LHCN-M2 (cell line): ENCODE results near the gene TDRD1. TPM values are rescaled to one million over a fixed set of nuclear protein-coding genes. Genes with fewer than 3 reads are reported as not detected.

ENCODE experiments used
- DNase-seq: peaks from one replicate; pipeline ENCODE4 v3.0.0-alpha.2; 2012; ENCODE audit warnings: low read depth
- total RNA-seq: library from RNA; depleted of rRNA; stranded (reverse); fragments of >200 nt; gene quantifications from 2 replicates; pipeline ENCODE4 v1.2.3, GENCODE V29; 2014; rRNA removed

Gene TDRD1
- total RNA-seq, 1 experiment from 2014 or later, result 0.06 TPM

- DNase-seq, result no peak
Observed at GRCh38 chr10:114265392-114266053, 86.4 kb downstream of the TDRD1 start.

DNA sequence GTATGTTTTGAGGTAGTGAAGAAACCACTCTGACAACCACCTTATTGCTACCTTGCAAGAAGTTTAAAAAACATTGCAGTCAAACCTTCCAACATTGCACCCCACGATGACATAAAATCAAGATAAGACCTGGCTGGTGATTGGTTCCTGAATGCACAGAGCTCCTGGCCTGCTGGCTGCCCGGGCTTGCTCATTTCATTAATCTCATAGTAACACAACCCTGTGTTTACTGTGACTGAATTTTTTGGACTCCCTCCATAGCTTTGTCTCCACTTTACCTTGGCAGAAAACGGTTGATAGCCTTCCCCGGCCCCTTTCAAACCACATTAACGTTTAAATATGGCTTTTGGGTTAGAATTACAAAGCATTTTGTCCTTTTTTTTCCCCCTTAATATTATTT is 87.4 kb downstream of the TDRD1 start:
- DNase-seq, result no peak

DNA sequence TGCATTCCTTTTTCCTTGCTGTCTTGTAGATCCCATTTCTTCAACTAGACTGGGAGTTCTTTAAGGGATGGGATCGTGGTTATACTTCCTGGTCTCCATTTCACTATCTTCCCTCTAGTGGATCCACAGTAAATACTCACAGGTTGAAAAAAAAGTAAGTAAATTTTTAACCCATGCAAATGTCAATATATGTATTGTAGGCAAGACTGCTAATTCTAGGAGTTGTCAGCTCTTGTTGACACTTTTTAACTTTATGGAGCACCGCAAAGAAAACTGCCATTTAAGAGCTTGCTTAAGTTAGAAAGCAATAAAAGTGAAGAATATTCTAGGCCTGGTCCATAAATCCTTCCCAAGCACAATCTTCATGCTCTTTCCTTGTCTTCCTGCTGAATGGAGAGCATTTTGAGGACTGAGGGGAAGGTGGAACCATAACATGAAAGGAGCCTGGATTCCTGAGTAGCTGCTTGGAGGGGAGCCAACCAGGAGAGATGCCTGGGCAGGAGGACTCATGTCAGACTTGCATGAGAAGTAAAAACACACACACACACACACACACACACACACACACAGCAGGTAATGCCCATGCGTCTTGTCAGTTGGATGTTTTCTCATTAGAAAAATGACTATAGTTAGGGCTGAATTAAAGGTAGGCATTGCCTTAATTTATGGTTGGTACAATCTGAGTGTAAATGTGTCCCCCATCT is 92.1 kb downstream of the TDRD1 start:
- DNase-seq, result no peak

GRCh38 chr10:114271779-114272167 is 92.6 kb downstream of the TDRD1 start:
- DNase-seq, result peak; percentile 95

- no peak for DNase-seq
Observed at GRCh38 chr10:114272696-114273095, 93.5 kb downstream of the TDRD1 start.

- no peak for DNase-seq
Observed at GRCh38 chr10:114273910-114274309, 94.8 kb downstream of the TDRD1 start.

GRCh38 chr10:114274616-114275453 is 95.7 kb downstream of the TDRD1 start:
- DNase-seq, result no peak

DNA sequence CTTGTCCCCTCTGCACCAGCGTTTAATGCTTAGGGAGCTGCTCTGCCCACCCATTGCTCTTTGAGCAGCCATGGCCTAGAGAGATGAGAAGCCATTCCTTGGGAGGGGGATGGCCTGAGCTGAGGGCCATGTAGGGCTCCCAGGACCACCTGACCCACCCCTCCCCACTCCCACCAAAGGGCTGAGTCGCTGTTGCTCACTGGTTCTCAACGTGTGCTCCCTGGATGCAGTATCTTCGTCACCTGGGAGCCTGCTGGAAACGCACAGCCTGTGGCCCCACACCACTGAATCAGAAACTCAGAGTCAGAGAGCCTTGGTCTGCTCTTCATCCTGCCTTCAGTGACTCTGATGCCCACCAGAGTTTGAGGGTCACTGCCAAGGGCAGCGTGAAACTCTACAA is 96.9 kb downstream of the TDRD1 start:
- DNase-seq, result no peak

DNA sequence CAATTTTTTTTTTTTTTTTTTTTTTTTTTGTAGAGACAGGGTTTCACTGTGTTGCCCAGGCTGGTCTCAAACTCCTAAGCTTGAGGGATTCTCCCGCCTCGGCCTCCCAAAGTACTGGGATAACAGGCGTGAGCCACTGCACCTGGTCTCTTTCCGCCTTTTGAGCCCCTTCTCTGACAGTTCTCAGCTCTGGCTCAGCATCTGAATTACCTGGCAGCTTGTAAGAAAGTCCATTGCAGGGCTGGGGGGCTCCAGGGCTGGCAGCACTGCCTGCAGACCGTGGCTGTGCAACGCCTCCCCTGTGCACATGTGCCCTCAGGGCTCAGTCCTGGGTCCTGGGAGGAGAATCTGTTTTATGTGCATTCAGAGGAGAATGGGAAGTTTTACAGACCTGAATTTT is 97.5 kb downstream of the TDRD1 start:
- DNase-seq, result no peak

DNA sequence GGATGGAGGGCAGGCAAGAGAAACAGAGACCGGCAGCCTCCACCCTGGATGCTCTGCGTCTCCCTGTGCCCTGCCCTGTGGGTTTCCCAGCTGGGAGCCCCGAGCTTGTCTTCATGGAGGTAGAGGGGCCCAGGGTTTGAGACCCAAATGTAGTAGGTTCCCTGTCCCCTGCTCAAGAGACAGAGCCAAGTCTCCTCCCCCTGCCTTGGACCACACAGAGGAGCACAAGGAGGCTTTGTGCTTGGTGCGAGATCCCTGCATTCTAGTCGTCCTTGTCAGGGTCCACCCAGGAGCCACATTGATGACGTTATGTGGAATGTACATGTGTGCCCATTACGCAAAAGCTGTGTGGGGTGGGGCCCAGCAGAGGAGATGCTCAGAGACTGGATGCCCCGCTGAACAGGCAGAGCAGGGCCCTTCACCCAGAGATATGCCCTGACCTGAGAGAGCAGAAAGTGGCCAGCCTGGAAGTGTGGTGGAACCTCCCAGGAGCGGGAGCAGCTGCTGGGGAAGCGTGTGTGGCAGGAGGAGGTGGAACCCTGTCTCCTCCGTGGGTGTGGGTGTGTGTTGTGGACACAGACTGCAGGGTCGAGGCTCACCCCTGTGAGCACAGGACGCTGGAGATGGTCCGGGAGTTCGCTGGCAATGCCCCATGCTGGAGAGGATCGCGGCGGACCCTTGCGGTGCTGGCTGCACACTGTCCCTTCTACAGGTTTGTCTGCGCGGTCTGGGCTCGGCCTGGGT is 99.2 kb downstream of the TDRD1 start:
- DNase-seq, result no peak

- no peak for DNase-seq
Observed at GRCh38 chr10:114278884-114279191, 99.7 kb downstream of the TDRD1 start.

- DNase-seq, result no peak
Observed at GRCh38 chr10:114279289-114279688, 100.1 kb downstream of the TDRD1 start.

DNA sequence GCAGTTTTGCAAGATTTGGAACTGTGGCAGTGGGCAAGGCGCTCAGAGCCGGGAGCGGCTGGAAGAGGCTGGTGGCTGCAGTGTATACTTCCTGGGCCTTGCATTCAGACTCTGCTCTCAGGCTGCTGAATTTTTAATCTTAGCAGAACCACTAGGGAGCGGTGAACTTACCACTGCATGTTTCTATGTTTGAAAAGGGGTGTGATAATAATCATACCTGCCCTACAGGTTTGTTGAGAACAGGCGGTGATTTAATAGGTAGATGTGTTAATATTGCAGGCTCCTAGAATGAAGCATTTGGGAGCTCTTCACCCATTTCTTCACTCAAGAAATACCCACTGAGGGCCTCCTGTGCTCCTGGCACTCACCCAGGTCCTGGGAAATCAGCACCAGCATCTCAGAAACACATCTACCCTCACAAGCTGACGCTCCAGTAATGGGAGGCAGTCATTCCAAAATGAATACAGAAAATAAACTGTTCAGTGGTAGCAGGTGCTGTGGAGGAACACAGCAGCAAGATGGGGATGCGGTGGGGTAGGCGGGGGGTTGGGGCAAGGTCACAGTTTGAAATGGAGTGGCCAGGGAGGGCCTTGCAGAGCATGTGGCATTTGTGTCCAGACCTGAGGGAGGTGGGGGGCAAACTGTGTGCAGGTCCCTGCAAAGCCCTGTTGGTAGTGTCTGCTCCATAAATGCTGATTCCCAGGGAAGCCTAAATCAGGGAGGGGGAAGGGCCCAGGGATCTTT is 100.9 kb downstream of the TDRD1 start:
- no peak for DNase-seq

DNA sequence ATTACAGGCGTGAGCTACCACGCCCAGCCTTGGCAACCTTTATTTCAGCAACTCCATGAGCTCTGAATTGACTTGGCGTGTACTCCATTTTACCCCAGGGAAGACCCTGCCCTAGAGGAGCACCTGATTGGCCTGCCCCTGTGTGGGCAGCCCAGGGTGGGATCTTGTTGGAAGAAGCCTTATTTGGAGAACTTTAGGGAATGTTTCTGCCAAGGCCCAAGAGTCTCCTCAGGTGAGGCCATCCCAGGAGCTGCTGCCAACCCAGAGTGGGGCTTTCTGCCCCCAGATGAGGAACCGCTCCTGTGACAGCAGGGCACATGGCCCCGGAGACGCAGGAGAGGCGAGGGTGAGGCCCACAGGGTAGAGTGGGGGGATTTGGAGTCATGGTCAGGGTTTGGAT is 101.9 kb downstream of the TDRD1 start:
- no peak for DNase-seq

GRCh38 chr10:114281461-114281860 is 102.3 kb downstream of the TDRD1 start:
- DNase-seq, result no peak

Other genes starting within 250 kb of the TDRD1 start
- 0.11 and 0.13 TPM in 2 replicates for gene ADRB1, start 135.5 kb upstream of the TDRD1 start, total RNA-seq
- gene CCDC186, start 5.2 kb upstream of the TDRD1 start, total RNA-seq, result 5.3 and 6.5 TPM in 2 replicates
- gene VWA2, start 59.9 kb downstream of the TDRD1 start, total RNA-seq, result not detected in 2 replicates
- gene AFAP1L2, start 225.1 kb downstream of the TDRD1 start, total RNA-seq, result under 0.01 TPM in 1 of 2 replicates, not detected in the other